ENCODE measurements around the gene PRPF39. TPM values are rescaled to one million over a fixed set of nuclear protein-coding genes. Genes with fewer than 3 reads are reported as not detected.

Gene PRPF39
- total RNA-seq, 2 experiments from 2014 or later: 58.9 to 64.3 TPM

DNA sequence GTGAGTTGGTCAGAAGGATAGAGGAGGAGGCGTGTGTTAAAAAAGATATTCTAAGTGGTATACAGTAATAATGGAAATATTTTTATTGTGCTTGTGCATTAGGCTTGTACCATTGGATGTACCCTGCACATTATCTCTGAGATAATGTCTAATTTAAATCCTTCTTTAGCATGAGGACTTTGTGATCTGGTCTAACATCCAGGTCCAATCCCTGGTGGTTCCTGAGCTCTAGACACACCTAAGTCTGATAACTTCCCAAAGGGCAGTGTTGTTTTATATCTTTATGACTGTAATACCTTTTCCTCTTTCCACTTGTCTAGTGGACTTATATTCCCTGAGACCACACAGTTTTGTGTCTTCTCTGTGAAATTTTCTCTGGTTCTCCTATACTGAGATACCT, 20.6 kb downstream of the PRPF39 start:
- peaks cover 74% of the 10 kb centered on the region for H3K36me3 ChIP-seq (ENCODE audit: insufficient read depth, low read length)

DNA sequence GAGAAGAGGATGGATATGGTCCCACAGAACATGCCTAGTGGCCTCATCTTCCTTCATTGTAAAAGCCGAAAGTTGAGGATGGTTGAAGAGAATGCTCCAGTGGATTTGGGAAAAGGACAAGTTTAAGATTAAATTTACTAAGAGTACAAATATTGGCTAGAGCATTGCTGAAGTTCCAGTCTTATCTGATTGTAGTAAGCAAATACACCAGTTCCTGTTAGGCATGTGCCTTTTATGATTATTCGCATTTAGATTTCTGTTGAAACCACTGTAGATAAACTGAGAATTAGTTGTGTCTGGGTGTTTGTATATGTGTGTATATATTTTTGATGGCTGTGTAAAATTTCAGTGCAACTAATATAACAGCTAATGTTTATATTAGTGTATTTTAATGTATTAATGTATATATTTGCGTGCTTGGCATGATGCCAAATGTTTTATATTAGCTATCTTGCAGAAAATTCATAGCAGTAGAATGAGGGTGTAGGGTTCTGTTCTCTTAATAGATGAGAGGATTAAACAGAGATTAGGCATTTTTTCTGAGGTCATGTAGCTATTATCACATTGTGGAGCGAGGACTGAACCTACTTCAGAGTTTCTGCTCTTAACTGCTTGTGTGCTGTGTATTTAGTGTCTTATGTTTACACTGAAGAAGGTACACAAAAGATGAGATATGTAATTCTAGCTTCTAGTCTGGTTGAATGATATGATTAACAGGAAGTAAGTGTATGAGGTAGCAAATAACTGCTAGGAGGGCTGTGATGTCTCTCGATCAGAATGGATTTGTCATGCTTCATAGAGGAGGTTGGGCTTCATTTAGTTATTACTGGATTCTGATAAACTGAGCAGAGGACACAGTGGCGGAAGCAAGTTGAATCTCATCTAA, 29.2 kb downstream of the PRPF39 start:
- ChIA-PET POLR2A (interaction anchor here (0.8 to 1.3 kb wide), 3 partner anchors 9 to 151 kb away, joined by 3 to 6 read pairs (median 3); partner anchors contain the start of genes FKBP3, KLHL28 and TOGARAM1), CTCF (interaction anchor here (0.7 kb wide), 1 partner anchor 137 kb away, joined by 4 read pairs; no protein-coding TSS in a partner anchor)
- Mint-ChIP-seq H3K9me3 (no peaks in the 10 kb centered on the region), H3K36me3 (ENCODE audit: low read depth) (peaks cover 90% of the 10 kb centered on the region), H3K27me3 (no peaks in the 10 kb centered on the region), H3K27ac (peak overlapping the region; percentile 9), H3K4me1 (ENCODE audit: low read depth) (peaks cover 21% of the 10 kb centered on the region), H3K4me3 (no peak overlapping the region)
- no peak for DNase-seq
- no peak overlapping the region for H3K27ac ChIP-seq (ENCODE audit: low read depth in 1 of 2, low read length in 2 of 2)
- no peaks in the 10 kb centered on the region for H3K9me3 ChIP-seq (ENCODE audit: control insufficient read depth in 1 of 2, insufficient read depth in 1 of 2, low read length in 2 of 2)
- H3K36me3 ChIP-seq (ENCODE audit: insufficient read depth, low read length): peaks cover 68% of the 10 kb centered on the region
- H3K4me3 ChIP-seq (ENCODE audit: low read length): no peak overlapping the region
- TF ChIP-seq, protein P1, sequence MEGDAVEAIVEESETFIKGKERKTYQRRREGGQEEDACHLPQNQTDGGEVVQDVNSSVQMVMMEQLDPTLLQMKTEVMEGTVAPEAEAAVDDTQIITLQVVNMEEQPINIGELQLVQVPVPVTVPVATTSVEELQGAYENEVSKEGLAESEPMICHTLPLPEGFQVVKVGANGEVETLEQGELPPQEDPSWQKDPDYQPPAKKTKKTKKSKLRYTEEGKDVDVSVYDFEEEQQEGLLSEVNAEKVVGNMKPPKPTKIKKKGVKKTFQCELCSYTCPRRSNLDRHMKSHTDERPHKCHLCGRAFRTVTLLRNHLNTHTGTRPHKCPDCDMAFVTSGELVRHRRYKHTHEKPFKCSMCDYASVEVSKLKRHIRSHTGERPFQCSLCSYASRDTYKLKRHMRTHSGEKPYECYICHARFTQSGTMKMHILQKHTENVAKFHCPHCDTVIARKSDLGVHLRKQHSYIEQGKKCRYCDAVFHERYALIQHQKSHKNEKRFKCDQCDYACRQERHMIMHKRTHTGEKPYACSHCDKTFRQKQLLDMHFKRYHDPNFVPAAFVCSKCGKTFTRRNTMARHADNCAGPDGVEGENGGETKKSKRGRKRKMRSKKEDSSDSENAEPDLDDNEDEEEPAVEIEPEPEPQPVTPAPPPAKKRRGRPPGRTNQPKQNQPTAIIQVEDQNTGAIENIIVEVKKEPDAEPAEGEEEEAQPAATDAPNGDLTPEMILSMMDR (IDR thresholded peaks at IDR 0.05): no peak
- intact Hi-C loops (cut with DNase I, micrococcal nuclease): no loop called here
- H3K4me1 ChIP-seq (ENCODE audit: insufficient read depth, low read length): no peaks in the 10 kb centered on the region
- no peak for ATAC-seq (ENCODE audit: poor library complexity)
- no peaks in the 10 kb centered on the region for H3K27me3 ChIP-seq (ENCODE audit: control insufficient read depth in 1 of 2, insufficient read depth in 2 of 2, low read length in 2 of 2)

More for the DNA sequence above, 20.6 kb downstream of the PRPF39 start:
- DNase-seq (no peak), ATAC-seq (ENCODE audit: poor library complexity) (no peak)
- H3K27me3 ChIP-seq (ENCODE audit: control insufficient read depth in 1 of 2, insufficient read depth in 2 of 2, low read length in 2 of 2): no peaks in the 10 kb centered on the region
- ChIA-PET CTCF (no interaction called here), POLR2A (interaction anchor here (1.4 kb wide), 1 partner anchor 30 kb away, joined by 3 read pairs; the partner anchor contains the start of gene FKBP3)
- TF ChIP-seq, protein P1 (IDR thresholded peaks at IDR 0.05): no peak
- Mint-ChIP-seq H3K27me3 (no peaks in the 10 kb centered on the region), H3K4me1 (ENCODE audit: low read depth) (no peaks in the 10 kb centered on the region), H3K27ac (no peak overlapping the region), H3K4me3 (no peak overlapping the region), H3K36me3 (ENCODE audit: low read depth) (peaks cover 89% of the 10 kb centered on the region), H3K9me3 (no peaks in the 10 kb centered on the region)
- intact Hi-C loops (cut with DNase I, micrococcal nuclease): no loop called here
- no peak overlapping the region for H3K27ac ChIP-seq (ENCODE audit: low read depth in 1 of 2, low read length in 2 of 2)
- H3K4me1 ChIP-seq (ENCODE audit: insufficient read depth, low read length): no peaks in the 10 kb centered on the region
- no peak overlapping the region for H3K4me3 ChIP-seq (ENCODE audit: low read length)
- H3K9me3 ChIP-seq (ENCODE audit: control insufficient read depth in 1 of 2, insufficient read depth in 1 of 2, low read length in 2 of 2): no peaks in the 10 kb centered on the region

DNA sequence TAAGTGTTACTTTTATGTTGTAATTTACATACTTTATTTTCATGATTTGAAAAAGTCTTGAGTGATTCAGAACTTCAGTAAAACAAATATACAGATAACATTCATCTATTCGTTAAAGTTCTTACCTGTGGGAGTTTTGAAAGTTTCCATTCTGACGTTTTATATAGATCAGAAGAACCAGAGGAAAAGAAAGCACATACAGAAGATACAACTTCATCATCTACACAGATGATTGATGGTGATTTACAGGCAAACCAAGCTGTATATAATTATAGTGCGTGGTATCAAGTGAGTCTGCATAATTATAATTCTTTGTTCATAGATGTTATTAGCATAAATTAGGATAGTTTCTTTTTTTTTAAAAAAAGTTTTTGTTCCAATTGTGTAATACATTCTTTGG, 30.4 kb downstream of the PRPF39 start:
- no peak overlapping the region for H3K27ac ChIP-seq (ENCODE audit: low read depth in 1 of 2, low read length in 2 of 2)
- peak overlapping the region; percentile 47 for H3K27ac Mint-ChIP-seq
- no peaks in the 10 kb centered on the region for H3K27me3 Mint-ChIP-seq
- H3K4me3 Mint-ChIP-seq: no peak overlapping the region
- H3K9me3 Mint-ChIP-seq: no peaks in the 10 kb centered on the region
- ChIA-PET CTCF (interaction anchor here (0.5 kb wide), 1 partner anchor 18 kb away, joined by 4 read pairs; no protein-coding TSS in a partner anchor), POLR2A (interaction anchor here (1.2 kb wide), 1 partner anchor 19 kb away, joined by 5 read pairs; no protein-coding TSS in a partner anchor)
- DNase-seq (no peak), ATAC-seq (ENCODE audit: poor library complexity) (no peak)
- H3K27me3 ChIP-seq (ENCODE audit: control insufficient read depth in 1 of 2, insufficient read depth in 2 of 2, low read length in 2 of 2): no peaks in the 10 kb centered on the region
- H3K36me3 Mint-ChIP-seq (ENCODE audit: low read depth): peaks cover 90% of the 10 kb centered on the region
- no peaks in the 10 kb centered on the region for H3K4me1 ChIP-seq (ENCODE audit: insufficient read depth, low read length)
- peaks cover 60% of the 10 kb centered on the region for H3K36me3 ChIP-seq (ENCODE audit: insufficient read depth, low read length)
- peaks cover 21% of the 10 kb centered on the region for H3K4me1 Mint-ChIP-seq (ENCODE audit: low read depth)
- TF ChIP-seq, protein P1 (IDR thresholded peaks at IDR 0.05): no peak
- no peaks in the 10 kb centered on the region for H3K9me3 ChIP-seq (ENCODE audit: control insufficient read depth in 1 of 2, insufficient read depth in 1 of 2, low read length in 2 of 2)
- no peak overlapping the region for H3K4me3 ChIP-seq (ENCODE audit: low read length)
- intact Hi-C loops (cut with DNase I, micrococcal nuclease): no loop called here
